ENCODE data around the gene SAMD11.
"Not testable (repeated sequence)": the region's sequence is repeated elsewhere in the genome, so short reads cannot be mapped to it uniquely, and the experiment has no call there.

The SAMD11 gene

DNA sequence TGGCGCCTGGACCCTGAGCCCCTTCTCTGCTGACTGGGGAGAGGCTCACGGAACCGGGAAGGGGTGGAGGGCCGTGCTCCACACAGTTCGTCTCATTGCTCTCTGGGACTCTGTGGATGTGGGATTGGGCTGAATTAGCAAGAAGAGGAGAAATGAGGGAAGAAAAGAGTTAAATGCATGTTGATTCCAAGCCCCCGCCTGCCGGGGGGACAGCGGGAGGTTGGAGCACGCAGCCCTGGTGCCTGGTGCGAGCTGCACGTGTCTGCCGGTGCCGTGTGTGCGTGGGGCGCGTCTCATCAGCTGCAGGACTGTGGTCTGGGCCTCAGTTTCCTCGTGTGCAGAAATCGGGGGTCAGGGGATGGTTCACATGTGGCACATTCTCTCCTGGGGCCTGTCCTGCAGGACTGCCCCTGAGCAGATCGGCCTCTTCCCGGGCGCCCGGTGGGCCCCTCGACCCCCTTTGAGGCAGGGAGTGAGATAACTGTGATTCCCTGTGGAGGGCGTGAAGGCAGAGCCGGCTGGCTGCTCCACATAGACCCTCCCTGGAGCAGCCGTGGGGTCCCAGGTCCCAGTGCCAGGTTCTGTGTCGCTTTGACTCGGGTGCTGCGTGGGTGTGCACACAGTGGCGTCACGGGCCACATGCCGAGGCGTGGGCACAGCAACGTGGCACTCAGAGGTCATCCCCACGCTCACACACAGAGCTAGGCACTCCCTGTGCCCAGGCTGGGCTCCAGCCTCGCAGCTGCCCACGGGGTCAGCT, 11.4 kb downstream of the SAMD11 start:
- DNase-seq = no peak

DNA sequence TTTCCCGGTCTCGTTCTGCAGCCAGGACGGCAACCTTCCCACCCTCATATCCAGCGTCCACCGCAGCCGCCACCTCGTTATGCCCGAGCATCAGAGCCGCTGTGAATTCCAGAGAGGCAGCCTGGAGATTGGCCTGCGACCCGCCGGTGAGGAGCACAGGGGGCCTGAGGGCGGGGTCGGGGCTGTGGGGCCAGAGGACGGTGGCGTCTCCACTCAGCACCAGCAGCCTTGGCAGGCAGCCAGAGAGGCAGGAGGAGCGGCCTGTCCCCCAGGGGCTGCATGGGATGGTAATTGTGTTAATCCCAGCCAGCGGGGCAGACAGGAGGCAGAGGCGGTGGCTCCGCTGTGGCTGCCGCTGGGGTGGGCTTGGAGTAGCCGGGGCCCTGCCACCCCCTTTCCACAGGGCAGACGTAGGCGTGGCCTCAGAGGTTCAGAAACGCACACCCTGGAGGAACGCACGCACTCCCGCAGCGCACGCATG, 12.1 kb downstream of the SAMD11 start:
- DNase-seq = peak; percentile 39

DNA sequence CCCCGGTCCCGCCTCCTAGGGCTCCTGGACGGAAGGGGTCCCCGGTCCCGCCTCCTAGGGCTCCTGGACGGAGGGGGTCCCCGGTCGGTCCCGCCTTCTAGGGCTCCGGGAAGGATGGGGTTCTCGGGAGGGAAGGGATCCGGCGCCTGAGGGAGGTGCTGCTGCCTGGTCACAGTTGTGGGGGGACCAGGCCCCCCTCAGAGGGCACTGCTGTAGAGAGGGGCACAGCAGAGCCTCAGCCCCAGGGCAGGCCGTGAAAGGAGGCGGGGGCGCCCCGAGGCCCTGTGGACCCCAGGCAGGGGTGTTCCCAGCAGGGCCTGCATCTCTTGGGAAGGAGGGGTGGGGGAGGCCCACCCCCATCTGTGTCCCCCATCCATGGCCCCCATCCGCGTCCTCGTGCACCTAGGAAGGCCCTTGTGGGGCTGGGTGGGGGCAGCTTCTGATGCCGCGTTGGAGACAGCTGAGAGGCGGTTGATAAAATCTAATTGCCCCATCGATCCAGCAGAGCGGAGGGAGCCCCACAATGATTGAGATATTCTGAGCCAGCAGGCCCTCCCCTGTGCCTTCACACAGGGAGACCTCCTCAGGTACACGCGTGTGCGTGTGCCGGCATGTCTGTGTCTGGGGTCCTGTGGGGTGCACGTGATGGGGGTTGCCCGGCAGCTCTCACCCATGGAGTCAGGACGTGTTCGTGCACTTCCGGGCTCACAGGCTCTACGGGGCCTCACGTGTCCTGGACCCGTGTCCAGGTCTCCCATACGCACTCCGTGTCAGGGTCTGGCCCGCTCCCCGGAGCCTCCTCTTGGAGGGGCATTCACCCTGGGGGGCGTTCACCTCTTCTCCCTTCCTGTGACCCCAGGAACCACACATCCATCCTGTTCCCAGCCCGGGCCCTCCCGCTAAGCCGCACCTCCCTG, 12.9 kb downstream of the SAMD11 start:
- DNase-seq = no peak

DNA sequence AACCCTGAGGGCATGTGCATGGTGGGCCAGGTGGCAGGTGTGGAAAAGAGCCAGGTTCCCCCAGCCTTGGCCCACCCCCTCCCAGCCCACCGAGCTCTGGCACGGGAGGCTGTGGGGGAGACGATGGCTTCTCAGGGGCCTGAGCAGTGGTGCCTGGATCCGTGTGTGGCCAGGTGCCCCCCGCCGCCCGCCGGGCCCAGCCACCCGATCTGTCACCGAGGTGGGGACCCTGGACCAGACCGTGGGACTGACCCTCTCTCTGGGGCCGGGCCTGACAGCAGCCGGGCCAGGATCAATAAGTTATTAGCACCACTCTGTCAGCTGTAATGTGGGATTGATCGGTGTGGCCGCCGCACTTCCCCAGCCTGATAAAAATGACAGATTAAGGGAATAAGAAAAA, 13.8 kb downstream of the SAMD11 start:
- DNase-seq = no peak

DNA sequence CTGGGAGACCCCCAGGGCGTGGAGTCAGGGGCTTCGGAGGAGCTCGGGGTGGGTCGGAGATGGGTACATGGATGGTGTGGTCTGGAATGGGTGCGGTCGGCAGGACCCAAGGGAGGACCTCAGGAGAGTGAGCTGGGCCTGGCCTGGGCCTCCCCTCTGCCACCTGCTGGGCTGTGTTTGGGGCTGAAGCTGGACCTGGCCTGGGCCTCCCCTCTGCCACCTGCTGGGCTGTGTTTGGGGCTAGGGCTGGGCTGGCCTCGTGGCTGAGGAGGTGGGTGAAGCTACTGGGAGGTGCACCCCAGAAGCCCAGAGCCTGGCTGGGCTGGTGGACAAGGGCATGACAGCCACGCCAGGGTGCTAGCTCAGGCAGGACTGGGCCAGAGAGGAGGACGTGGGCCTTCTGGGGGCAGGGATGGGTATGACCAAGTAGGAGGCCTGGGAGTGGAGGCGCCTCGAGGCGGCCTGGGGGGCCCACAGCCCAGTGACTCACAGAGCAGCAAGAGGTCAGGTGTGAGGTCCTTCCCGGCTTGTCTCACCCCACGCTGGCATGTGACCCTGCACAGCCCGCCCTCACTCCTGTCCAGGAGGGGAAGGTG, 14.5 kb downstream of the SAMD11 start:
- DNase-seq = no peak

DNA sequence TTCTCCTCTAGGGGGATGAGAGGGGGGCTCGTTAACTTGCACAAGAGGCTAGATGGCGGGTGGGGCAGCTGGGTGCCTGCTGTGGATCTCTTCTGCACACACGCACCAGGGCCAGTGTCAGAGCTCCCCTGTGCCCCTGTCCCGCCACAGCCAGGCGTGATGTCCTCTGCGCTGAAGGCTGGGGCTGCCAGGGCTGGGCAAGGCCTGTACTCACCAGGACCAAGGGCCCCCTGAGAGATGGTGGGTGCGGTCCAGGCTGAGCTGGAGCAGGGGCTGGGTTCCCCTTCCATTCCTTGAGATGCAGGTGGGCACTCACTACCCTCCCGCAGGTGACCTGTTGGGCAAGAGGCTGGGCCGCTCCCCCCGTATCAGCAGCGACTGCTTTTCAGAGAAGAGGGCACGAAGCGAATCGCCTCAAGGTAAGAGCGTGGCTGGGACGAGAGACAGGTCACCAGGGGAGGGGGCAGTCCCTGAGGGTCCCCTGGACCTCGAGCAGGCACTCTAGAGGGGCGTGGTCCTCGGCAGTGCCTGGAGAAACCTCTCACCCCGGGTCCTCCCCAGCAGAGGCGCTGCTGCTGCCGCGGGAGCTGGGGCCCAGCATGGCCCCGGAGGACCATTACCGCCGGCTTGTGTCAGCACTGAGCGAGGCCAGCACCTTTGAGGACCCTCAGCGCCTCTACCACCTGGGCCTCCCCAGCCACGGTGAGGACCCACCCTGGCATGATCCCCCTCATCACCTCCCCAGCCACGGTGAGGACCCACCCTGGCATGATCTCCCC, 15.2 kb downstream of the SAMD11 start:
- DNase-seq = no peak

DNA sequence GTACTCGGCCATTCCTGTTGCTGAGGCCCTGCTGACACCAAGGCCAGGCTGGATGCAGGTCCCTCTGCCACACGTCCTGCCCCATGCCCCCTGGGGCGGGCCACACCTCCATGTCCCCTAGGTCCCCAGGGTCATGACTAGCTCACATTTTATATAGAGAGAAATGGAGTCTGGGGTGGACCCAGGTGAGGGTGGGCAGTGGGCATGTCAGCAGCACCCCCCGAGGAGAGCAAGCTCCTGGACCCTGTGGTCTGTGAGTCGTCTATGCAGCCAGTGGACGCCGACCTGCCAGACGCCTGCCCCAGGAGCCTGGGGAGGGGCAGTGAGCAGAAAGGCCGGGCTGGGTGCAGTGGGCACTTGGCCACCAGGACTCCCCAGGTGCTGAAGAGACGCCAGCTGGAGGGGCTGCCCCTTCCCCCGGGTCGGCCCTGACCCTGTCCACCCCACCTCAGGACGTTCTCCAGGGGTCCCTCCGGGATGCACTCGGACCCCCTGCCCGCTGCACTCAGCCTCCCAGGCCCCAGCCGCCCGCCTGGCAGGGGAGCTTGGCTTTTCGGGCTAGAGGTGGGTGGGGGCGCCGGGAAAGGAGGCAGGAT, 15.9 kb downstream of the SAMD11 start:
- no peak for DNase-seq

DNA sequence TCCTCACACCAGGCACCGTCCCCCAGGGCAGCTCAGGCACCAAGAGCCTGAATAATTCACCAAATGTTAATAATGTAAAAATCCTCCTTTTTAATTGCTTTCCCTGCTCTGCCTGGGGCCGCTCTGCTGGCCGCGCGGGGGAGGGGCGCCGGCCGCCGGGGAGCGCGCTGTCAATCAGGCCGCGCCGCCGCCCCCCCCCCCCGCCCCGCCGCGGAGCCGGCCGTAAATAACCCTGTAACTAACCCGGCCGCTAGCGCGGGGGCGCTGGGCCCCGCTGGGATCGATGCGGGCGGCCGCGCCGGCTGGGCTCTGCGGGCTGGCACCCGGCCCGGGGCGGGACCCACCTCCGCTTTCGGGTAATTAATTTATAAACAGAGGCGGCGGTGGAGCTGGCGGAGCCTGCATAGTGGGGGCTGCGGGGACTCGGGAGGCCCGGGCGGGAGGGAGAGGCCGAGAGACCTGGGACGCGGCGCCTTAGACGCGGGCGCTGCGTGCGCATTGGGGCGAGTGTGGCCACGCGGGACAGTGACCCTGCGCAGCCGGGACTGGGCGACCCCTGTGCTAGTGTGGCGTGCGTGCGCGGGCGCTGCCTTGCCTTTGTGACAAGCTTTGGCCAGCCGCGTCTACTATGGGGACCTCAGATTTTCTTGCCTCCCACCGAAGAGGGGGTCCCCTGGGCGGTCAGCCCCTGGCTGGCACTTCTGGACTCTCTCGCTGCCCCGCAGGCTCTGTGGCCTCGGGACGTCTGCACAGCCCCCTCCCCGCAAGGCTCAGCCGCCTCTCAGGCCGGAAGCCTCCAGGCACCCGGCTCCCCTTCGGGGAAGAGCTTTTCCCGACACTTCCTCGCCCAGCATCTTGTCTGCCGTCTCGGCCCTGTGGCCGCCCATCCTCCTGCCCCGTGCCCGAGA, 16.6 kb downstream of the SAMD11 start:
- DNase-seq = peak; percentile 90

DNA sequence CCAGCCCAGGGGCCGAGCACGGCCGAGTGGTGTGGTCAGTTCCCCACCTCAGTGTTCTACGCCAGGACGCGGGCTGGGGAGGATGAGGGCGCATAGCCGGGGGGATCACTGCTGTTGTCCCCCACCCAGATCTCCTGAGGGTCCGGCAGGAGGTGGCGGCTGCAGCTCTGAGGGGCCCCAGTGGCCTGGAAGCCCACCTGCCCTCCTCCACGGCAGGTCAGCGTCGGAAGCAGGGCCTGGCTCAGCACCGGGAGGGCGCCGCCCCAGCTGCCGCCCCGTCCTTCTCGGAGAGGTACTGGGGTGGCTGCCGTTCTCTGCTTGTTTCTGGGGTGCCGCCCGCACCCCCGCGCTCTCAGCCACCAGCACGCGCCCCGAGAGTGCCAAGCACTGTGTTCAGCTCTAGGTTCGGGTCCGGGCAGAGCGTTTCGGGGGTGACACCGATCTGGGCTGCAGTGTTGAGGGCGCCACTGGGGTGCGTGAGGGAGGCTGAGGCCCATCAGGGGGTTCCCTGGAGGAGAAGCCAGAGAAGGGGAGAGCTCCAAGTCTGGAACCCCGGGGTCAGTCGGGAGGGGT, 17.4 kb downstream of the SAMD11 start:
- DNase-seq = no peak

DNA sequence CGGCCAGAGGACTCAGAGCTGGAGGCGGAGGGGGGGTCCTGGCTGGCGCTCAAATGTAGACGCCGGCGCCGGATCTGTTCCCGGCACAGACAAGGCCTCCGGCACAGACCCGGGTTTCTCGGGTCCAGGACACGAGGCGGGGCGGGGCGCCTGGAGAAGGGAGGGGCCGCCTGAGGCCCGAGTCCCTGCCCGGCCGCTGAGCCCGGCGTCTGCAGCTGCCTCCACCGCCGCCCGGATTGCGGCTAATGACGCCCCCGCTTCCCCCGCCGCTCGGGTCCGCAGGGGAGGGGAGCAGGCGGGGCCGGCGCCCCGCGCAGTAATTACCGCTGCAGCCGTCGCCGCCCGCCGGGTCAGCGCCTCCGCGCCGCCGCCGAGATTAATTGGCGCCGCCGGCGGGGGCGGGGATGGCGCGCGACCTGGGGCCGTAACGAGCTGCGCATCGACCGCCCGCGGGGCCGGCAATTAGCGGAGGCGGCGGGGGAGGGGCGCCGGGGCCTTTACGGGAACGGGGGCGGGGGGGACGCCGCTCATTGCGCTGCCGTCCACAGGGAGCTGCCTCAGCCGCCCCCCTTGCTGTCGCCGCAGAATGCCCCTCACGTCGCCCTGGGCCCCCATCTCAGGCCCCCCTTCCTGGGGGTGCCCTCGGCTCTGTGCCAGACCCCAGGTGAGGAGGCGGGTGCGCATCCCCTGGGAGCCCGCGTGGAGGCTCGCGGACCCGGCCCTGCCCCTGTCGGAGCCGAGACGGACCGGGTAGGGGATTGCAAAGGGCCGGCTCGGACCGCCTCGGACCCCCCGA, 18.1 kb downstream of the SAMD11 start:
- DNase-seq = peak; percentile 95

DNA sequence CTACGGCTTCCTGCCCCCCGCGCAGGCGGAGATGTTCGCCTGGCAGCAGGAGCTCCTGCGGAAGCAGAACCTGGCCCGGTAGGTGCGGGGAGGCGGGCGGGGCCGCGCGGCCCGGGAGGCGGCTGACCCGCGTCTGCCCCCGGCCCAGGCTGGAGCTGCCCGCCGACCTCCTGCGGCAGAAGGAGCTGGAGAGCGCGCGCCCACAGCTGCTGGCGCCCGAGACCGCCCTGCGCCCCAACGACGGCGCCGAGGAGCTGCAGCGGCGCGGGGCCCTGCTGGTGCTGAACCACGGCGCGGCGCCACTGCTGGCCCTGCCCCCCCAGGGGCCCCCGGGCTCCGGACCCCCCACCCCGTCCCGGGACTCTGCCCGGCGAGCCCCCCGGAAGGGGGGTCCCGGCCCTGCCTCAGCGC, 18.7 kb downstream of the SAMD11 start:
- DNase-seq = no peak

DNA sequence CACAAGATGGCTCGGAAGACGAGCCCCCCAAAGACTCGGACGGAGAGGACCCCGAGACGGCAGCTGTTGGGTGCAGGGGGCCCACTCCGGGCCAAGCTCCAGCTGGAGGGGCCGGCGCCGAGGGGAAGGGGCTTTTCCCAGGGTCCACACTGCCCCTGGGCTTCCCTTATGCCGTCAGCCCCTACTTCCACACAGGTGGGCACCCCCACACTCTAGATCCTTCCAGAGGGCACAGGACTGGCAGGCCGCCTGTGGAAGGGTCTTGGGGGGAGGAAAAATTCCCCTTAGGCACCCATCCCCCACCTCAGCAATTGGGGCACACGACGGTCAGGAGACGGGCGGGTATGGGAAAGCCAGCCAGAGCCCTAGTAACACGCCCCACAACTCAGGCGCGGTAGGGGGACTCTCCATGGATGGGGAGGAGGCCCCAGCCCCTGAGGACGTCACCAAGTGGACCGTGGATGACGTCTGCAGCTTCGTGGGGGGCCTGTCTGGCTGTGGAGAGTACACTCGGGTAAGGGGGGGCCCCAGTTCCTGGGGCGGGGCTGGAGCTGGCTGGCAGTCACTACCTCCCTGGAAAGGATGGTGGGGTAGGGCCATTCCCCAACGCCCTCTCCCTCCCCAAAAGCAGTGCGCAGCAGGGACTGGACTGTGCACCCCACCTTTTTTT, 19.3 kb downstream of the SAMD11 start:
- DNase-seq = peak; percentile 88

DNA sequence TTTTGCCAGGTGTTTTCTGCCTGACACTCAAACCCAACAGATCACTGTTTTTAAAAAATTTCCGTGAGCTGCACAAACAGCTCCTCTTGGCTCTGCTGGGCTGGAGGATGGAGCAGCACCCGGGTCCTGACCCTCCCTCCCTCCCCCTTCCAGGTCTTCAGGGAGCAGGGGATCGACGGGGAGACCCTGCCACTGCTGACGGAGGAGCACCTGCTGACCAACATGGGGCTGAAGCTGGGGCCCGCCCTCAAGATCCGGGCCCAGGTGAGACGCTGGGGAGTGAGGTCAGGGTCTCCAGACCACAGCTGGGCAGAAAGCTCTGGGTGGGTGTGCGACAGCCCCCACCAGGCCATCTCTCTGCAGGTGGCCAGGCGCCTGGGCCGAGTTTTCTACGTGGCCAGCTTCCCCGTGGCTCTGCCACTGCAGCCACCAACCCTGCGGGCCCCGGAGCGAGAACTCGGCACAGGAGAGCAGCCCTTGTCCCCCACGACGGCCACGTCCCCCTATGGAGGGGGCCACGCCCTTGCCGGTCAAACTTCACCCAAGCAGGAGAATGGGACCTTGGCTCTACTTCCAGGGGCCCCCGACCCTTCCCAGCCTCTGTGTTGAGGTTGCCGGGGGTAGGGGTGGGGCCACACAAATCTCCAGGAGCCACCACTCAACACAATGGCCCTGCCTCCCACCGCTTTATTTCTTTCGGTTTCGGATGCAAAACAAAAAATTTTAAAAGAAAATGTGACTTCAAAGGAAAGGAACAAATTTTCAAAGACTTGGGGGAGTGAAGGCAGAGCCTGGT, 20.0 kb downstream of the SAMD11 start:
- no peak for DNase-seq

DNA sequence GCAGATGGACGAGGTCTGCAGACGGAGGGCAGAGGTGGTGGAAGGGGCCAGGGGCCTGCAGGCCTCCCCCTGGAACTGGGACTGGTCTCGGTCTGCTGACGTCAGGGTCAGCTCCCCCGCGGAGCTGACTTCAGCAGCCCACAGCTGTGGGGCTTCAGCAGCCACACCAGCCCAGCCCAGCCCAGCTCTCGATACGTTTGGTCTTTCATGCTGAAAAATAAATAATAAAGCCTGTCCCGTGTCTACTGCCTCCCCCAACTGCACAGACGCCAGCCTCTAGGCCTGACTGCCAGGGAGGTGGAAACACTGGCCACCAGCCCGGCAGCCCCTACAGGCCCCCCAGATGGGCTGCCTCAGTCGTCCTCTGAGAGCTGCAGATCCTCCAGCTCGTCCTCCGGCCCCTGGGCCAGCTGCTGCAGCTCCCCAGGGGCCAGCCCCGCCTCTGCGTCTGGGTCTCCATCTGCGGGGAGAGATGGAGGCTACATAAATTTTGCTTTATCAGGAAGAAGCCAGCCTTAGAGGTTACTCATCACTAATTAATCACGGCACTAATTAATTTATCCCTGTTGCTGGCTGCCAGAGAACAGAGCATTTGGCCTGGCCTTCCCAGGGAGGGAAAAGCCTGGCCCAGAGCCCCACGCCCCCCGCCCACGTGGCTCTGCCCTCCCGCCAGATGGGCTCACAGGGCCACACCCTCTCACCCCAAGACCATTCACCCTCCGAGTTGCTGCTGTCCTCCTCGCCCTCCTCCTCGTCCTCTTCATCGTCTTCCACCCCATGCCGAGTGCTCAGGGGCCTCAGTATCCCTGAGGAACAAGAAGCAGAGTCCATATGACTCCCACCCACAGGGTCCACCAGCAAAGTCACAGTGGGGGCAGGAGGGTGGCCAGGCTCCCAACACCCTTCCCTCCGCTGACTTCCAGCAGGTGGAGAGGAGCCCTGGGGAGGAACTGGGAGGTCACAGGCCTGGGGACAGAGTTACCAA, 20.9 kb downstream of the SAMD11 start:
- DNase-seq = peak; percentile 89

DNA sequence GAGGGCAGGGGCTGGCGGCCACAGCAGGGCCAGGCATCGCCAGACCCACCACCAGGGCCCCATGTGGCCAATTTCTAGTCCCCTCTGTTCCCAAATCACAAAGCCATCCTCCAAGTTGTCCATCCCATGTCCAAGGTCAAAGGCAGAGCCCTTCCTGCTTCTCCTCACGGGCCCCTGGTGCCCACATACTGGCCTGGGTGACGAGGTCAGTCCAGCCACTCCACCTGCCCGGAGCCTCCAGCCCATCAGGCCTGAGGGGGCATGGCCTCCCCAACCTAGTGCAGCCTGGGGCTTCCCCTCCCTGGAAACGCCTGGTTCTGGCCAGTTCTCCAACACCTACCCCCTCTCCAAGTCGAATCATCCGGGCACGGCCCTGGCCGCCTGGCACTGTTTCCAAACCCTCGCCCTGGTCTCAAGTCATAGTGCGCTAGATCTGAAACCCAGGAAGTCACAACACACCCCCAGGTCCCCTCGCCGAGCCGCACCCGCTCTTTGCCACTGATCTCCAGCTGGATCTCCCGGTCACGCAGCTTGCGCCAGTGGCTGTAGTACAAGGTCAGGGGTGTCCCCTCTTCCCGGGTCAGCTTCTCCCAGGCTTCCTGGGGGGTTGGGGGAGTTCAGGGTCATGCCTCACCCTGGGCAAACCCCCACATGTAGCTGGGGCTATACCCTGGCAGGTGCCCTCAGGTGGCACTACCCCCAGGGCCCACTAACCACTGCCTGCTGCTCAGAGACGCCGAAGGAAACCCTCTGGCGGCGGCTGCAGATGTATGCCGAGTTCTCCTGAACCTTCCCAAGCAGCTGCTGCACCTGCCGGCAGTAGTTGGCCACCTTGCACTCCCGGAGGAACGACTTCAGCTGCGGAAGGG, 22.2 kb downstream of the SAMD11 start:
- DNase-seq = no peak

DNA sequence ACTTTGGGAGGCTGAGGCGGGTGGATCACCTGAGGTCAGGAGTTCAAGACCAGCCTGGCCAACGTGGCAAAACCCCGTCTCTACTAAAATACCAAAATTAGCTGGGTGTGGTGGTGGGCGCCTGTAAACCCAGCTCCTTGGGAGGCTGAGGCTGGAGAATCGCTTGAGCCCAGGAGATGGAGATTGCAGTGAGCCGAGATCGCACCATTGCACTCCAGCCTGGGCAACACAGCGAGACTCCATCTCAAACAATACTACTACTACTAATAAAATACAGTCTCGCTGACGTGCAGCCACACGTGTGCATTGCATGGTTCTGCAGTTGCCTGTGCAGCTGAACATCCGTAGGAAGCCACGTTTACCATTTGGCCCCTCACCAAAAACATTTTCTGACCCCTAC, 23.1 kb downstream of the SAMD11 start:
- DNase-seq = not testable (repeated sequence)
